ENCODE results near the gene CD19. TPM values are rescaled to one million over a fixed set of nuclear protein-coding genes. Genes with fewer than 3 reads are reported as not detected.

The CD19 gene
- total RNA-seq, 1 experiment from 2014 or later = not detected

- Mint-ChIP-seq H3K36me3 (ENCODE audit: insufficient read depth, unreplicated experiment) (peaks cover 36% of the 10 kb centered on the region), H3K27me3 (ENCODE audit: unreplicated experiment) (no peaks in the 10 kb centered on the region), H3K27ac (ENCODE audit: unreplicated experiment) (no peak overlapping the region), H3K9me3 (ENCODE audit: low read depth, unreplicated experiment) (no peaks in the 10 kb centered on the region), H3K4me1 (ENCODE audit: low read depth, unreplicated experiment) (no peaks in the 10 kb centered on the region), H3K4me3 (ENCODE audit: low read depth, unreplicated experiment) (no peak overlapping the region)
- intact Hi-C loops (cut with micrococcal nuclease; ENCODE audit: unreplicated experiment) = no loop called here
- DNase-seq = no peak
- TF ChIP-seq, protein P1, sequence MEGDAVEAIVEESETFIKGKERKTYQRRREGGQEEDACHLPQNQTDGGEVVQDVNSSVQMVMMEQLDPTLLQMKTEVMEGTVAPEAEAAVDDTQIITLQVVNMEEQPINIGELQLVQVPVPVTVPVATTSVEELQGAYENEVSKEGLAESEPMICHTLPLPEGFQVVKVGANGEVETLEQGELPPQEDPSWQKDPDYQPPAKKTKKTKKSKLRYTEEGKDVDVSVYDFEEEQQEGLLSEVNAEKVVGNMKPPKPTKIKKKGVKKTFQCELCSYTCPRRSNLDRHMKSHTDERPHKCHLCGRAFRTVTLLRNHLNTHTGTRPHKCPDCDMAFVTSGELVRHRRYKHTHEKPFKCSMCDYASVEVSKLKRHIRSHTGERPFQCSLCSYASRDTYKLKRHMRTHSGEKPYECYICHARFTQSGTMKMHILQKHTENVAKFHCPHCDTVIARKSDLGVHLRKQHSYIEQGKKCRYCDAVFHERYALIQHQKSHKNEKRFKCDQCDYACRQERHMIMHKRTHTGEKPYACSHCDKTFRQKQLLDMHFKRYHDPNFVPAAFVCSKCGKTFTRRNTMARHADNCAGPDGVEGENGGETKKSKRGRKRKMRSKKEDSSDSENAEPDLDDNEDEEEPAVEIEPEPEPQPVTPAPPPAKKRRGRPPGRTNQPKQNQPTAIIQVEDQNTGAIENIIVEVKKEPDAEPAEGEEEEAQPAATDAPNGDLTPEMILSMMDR (IDR thresholded peaks at IDR 0.05; ENCODE audit: unreplicated experiment) = no peak
- no TSS peak for BruUV-seq (replicated peaks)
- CTCF ChIA-PET = no interaction called here
Observed at GRCh38 chr16:28917095-28917494, 14.7 kb upstream of the CD19 start.

GRCh38 chr16:28918698-28919097, 13.1 kb upstream of the CD19 start:
- intact Hi-C loops (cut with micrococcal nuclease; ENCODE audit: unreplicated experiment) = no loop called here
- H3K36me3 Mint-ChIP-seq (ENCODE audit: insufficient read depth, unreplicated experiment) = peaks cover 32% of the 10 kb centered on the region

GRCh38 chr16:28923231-28923587, 8.6 kb upstream of the CD19 start:
- Mint-ChIP-seq H3K9me3 (ENCODE audit: low read depth, unreplicated experiment) (no peaks in the 10 kb centered on the region), H3K36me3 (ENCODE audit: insufficient read depth, unreplicated experiment) (peaks cover 35% of the 10 kb centered on the region), H3K27ac (ENCODE audit: unreplicated experiment) (peak overlapping the region; percentile 87), H3K27me3 (ENCODE audit: unreplicated experiment) (no peaks in the 10 kb centered on the region), H3K4me3 (ENCODE audit: low read depth, unreplicated experiment) (peak overlapping the region; percentile 90), H3K4me1 (ENCODE audit: low read depth, unreplicated experiment) (peaks cover 15% of the 10 kb centered on the region)
- BruUV-seq (replicated peaks) = no TSS peak
- TF ChIP-seq, protein P1 (IDR thresholded peaks at IDR 0.05; ENCODE audit: unreplicated experiment) = no peak
- CTCF ChIA-PET = interaction anchor here (1.2 kb wide), 1 partner anchor 22 kb away, joined by 4 read pairs; no protein-coding TSS in a partner anchor
- intact Hi-C loops (cut with micrococcal nuclease; ENCODE audit: unreplicated experiment) = no loop called here
- DNase-seq = no peak

More at GRCh38 chr16:28918698-28919097, 13.1 kb upstream of the CD19 start:
- TF ChIP-seq, protein P1 (IDR thresholded peaks at IDR 0.05; ENCODE audit: unreplicated experiment) = no peak
- no peak overlapping the region for H3K27ac Mint-ChIP-seq (ENCODE audit: unreplicated experiment)
- CTCF ChIA-PET = interaction anchor here (0.6 kb wide), 1 partner anchor 28 kb away, joined by 3 read pairs; no protein-coding TSS in a partner anchor
- no peaks in the 10 kb centered on the region for H3K27me3 Mint-ChIP-seq (ENCODE audit: unreplicated experiment)
- H3K4me3 Mint-ChIP-seq (ENCODE audit: low read depth, unreplicated experiment) = no peak overlapping the region
- H3K4me1 Mint-ChIP-seq (ENCODE audit: low read depth, unreplicated experiment) = peaks cover 6% of the 10 kb centered on the region
- DNase-seq = no peak
- BruUV-seq (replicated peaks) = no TSS peak
- H3K9me3 Mint-ChIP-seq (ENCODE audit: low read depth, unreplicated experiment) = no peaks in the 10 kb centered on the region

DNA sequence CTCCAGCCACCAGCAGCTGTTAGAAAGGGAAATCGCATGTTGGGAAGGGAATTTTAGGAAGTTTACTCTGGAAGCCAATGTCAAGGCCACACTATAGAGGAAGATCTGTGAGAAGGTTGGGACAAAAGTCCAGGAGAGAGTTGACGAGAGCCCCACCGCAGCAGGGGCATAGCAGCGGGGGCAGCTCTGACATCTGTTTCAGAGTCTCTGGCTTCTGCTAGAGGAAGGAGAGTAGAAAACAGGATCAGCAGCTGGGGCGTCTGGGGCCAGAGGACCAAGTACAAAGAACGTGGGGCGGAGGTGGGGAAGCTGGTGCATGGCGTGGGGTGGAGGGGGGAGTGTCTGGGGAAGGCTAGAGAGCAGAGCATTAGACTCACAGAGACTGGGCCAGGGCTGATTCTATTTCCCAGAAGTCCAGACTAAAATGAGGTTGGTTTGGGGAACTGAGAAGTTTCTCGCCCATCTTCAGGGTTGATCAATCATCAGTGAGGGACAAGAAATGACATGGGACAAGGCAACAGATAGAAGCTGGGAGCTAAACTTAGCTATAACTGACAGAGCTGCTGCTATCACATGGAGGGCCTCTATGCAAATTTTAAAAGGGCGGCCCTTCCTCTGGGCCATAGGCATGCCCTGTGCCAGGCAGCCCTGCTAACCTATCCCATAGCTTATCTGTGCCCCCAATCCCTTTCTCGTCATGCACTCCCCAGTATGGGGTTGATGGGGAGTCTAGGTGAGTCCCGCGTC, 7.9 kb upstream of the CD19 start:
- peaks cover 15% of the 10 kb centered on the region for H3K4me1 Mint-ChIP-seq (ENCODE audit: low read depth, unreplicated experiment)
- TF ChIP-seq, protein P1 (IDR thresholded peaks at IDR 0.05; ENCODE audit: unreplicated experiment) = no peak
- peaks cover 35% of the 10 kb centered on the region for H3K36me3 Mint-ChIP-seq (ENCODE audit: insufficient read depth, unreplicated experiment)
- H3K9me3 Mint-ChIP-seq (ENCODE audit: low read depth, unreplicated experiment) = no peaks in the 10 kb centered on the region
- no peaks in the 10 kb centered on the region for H3K27me3 Mint-ChIP-seq (ENCODE audit: unreplicated experiment)
- CTCF ChIA-PET = interaction anchor here (0.6 to 1.2 kb wide), 4 partner anchors 11 to 101 kb away, joined by 4 to 9 read pairs (median 6); partner anchors contain the start of gene ATXN2L
- no peak for DNase-seq
- H3K4me3 Mint-ChIP-seq (ENCODE audit: low read depth, unreplicated experiment) = peak overlapping the region; percentile 90
- intact Hi-C loops (cut with micrococcal nuclease; ENCODE audit: unreplicated experiment) = no loop called here
- peak overlapping the region; percentile 87 for H3K27ac Mint-ChIP-seq (ENCODE audit: unreplicated experiment)
- BruUV-seq (replicated peaks) = TSS peak; percentile 48
